Adipose tissue (tissue), 3 donors: ENCODE data around the gene COL12A1. TPM values are rescaled to one million over a fixed set of nuclear protein-coding genes. Genes with fewer than 3 reads are reported as not detected.

ENCODE experiments used
- H3K27ac ChIP-seq: one replicate; pipeline ENCODE4 v1.5.1; 2013; ENCODE audit warnings: low read depth, low read length
- WGBS, 3 donors: extraction: QIAGEN DNeasy Blood & Tissue Kit; methylation state at CpG; one replicate each; pipeline ENCODE4 v1.1.7; 2013; 5-methylcytosine and 5-hydroxymethylcytosine counted together
- polyA plus RNA-seq, 3 donors: library from polyadenylated mRNA; stranded (reverse); fragments of 200-250 nt; gene quantifications; one replicate each; pipeline ENCODE4 v1.2.3, GENCODE V29; 2013
- donor health status: healthy with polysubstance abuse.
- donor health status: Bipolar disorder and iron deficiency.
- donor health status: healthy.

The COL12A1 gene
- polyA plus RNA-seq, 3 donors = 4.2 to 55.7 (median 21.0) TPM

DNA sequence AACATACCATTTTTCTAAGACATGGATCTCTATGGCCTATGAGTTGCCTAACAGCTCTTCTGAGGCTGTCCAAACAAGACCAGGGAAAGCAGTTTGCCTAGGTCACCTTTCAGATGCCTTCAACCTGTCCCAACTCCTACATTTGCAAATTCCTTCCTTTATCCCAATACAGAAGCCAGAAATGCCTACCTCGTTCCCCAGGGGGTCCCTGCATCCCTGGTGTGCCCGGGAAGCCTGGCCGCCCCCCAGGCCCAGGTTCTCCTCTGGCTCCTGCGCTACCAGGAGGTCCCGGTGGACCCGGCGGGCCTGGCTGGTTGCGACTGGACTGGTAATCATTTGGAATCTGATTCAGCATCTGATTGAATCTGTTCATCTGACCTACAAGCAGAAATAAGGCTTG, 115.9 kb downstream of the COL12A1 start:
- WGBS, 3 donors = 85 to 90% (median 88%) methylated on average over 8 of the region's 8 CpGs

DNA sequence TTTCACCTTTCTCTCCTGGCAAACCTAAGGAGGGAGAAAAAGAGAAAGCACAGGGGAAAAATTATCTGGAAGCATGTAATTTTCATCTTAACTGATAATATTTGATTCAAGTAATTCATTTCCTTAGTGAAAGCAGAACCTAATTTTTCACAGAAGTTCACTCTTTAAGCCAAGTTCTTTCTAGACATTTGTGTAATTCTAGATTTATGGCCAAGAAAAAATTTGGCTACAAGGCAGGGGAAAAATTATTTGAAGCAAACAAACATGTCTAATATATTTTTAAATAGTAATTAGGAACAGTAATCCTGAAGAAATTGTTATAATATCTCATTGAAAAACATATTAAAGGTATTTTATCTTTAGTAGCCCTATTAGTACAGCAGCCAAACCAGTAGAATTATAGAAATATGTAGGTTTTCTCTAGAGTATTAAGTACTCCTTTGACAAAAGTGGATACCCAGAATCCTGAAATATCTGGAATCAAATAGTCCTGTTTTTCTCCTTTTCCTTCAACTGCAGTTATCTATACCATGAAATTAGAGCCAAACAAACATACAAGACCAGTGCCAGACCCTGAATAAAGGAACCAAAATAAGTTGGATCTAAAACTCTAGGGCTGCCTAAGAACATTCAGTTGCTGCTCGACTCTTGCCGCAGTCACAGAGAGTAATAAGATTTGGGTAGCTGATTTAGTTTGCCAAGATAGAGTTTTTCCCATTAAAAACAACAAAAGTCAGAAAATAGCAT, 116.5 kb downstream of the COL12A1 start:
- H3K27ac ChIP-seq = no peak overlapping the region
- 78 to 91% (median 80%) methylated on average over 2 of the region's 2 CpGs for WGBS, 3 donors

More for the DNA sequence above, 115.9 kb downstream of the COL12A1 start:
- no peak overlapping the region for H3K27ac ChIP-seq

DNA sequence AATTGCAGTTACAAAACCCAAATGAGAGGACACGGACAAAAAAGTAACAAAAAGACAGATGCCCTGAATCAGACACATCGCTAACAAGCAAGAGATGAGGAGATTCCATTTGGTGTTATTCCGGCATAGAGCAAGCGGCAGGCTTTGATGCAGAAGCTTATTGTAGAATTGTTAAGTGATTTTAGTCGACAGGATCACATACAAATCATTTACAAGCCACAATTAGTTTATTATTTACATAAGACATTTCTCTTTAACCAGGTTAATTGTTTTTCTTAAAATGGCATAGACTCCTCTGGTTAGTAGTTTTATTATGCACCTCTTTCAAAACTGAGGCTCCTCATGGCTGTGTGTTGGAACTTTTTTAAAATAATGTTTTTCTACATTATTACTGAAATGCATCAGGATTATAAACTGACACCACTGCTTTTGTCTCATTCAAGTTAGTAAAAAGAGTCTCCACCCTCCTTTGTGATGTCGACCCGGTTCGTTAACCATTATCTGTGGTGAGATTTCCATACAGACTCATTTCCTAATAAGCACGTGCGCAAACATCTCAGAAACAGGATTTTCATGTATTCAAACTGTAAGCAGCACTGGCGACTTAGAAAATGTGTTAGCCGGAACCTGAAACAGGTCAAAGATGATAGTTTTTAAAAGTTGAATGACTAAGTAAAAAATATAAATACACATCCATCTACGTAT, 119.8 kb downstream of the COL12A1 start:
- H3K27ac ChIP-seq = no peak overlapping the region

DNA sequence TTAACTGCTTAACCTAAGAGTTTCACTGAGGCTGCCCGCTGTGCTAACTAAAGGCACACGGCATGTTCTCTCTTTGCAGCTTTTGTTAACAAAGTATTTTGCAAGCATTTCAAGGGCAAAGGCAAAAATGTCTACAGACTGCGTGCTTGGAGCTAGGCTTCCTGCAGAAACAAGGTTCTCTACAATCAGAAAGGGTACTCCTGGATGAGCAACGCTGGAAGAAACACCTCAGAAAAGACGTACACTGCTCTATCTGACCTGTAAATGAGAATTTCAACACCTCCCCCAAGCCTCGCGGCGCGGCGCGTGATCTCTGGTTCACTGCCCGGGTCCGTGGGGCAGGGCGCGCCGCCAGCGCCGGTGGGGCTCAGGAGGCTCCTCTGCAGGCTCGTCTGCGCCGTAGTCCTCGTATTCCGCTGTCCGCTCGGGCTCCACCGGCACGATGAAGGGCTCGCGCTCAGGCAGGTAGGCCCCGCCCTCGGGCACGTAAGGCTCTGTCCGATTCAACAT, 120.9 kb downstream of the COL12A1 start:
- no peak overlapping the region for H3K27ac ChIP-seq
- 13 to 36% (median 31%) methylated on average over 33 of the region's 33 CpGs for WGBS, 3 donors

More for the DNA sequence above, 119.8 kb downstream of the COL12A1 start:
- 88 to 92% (median 90%) methylated on average over 13 of the region's 13 CpGs for WGBS, 3 donors

DNA sequence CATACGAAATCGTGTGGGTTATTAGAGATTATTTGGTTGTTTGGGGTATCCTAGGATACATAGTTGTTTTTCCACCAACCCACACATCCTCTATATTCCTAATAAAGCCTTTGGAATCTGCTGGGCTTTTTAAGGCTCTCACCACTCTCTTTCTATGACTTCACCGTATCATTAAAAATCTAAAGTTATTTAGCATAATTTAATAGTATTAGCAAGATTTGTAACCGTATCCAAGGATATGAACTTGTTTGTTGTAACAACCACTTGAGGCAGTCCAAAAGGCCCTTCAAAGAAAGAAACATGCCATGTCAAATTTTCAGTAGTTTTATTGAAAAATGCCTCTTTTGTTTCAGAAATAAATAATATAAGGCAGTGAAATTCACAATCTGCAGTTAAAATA, 121.8 kb downstream of the COL12A1 start:
- WGBS, 3 donors = 63 to 86% (median 71%) methylated on average over 4 of the region's 4 CpGs
- no peak overlapping the region for H3K27ac ChIP-seq

DNA sequence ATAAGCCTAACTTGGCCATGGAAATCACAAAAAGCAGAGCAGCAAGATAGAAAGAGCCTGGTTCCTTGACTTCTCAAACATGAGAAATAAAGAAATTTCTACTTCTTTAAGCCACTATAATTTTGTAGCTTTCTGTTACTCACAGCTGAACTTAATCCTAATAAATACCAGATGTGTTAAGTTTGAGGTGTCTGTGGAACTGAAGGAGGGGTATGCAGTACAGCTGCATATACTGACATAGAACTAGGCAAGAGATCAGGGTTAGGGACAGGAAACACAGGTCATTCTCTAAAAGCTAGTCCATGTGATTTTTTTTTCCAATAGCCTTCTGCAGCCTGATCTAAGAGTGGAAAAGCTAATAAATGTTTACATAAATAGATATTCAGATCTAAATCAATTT, 123.9 kb downstream of the COL12A1 start:
- H3K27ac ChIP-seq = no peak overlapping the region

DNA sequence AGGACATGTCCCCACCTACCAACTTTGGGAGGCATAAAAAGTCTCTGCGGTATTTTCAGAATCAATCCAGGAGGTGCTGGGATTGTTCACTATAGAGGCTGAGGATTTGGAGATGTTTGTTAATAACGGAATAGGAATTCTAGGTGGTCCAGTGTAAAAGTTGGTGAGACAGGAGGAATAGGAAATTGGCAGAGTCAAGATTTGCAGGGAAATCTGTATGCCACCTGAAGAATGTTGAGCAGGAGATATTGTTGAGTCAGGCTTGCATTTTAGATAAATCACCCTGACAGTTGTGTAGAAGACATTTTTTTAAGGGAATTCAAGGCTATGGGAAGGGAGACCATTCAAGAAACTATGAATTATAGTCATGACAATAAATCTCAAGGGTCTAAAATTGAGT, 124.8 kb downstream of the COL12A1 start:
- H3K27ac ChIP-seq = no peak overlapping the region
- 94 to 100% (median 94%) methylated on average over 2 of the region's 2 CpGs for WGBS, 3 donors

DNA sequence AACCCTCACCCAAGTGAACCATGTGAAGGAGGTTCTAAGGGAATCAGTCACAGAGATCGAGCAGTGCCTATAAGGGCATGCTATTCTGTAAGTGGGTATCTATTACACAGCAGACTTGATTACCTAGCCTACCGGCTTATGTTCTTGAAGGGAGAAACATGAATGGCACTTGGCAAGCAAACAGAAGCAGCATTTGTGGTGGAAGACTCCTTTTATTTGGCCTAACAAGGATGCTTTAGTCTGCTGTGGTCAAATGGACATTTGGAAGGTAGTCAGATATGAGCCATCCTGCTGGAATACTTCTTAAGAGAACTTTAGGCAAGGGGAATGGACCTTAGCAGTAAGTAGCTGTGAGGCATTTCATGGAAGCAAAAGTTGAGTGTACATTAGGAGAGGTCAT, 126.3 kb downstream of the COL12A1 start:
- no peak overlapping the region for H3K27ac ChIP-seq
- WGBS, 3 donors = 81 to 92% (median 90%) methylated on average over 2 of the region's 2 CpGs

DNA sequence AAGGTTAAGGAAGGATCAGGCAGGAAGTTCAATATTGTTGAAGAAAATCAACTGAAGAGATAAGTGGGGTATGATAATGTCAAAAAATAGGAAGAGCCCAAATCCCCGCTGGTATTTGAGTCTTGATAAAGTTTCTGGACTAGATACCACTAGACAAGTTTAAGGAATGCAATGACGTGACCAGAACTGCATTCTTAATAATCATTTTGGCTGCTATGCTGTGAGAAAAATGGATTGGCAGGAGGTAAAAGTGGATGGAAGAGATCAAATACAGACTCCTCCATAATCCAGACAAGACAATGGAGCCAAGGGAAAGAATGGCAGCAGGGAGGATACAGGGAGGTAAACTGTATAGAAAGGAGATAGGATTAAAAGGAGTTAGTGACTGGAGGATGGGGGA, 128.2 kb downstream of the COL12A1 start:
- WGBS, 3 donors = 59 to 68% (median 64%) methylated on average over 2 of the region's 2 CpGs
- no peak overlapping the region for H3K27ac ChIP-seq

DNA sequence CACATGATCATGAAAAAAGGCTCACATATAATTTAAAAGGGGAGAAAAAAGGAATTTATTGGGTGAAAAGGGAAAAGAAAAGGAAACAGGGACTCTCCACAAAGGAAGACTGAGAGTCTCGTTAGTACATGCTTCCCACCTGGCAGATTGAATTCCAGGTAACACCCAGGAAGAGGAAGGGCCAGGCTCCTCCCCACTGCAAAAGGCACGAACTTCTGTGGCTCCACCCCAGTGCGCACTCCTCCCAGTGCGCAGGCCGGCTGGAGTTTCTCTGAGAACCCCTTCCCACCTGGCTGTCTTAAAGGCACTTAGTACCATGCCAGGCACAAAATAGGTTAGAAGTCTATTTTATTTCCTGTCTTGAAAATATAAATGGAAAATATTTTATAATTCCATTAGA, 129.8 kb downstream of the COL12A1 start:
- WGBS, 3 donors = 85 to 90% (median 88%) methylated on average over 5 of the region's 5 CpGs
- no peak overlapping the region for H3K27ac ChIP-seq

DNA sequence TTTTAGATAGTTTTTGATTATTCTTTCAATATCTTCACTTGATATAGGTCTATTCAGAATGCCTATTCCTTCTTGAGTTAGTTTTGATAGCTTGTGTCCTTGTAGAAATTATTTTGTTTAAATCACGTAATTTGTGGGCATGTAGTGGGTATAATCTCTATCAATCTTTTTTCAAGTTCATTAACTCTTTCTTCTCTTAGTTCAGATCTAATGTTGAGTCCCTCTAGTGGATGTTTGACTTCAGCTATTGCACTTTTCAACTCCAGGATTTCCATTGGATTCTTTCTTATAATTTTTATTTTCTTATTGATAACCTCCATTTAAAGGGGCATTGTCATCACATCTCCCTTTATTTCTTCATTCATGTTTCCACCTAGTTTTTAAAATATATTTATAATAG, 135.6 kb downstream of the COL12A1 start:
- H3K27ac ChIP-seq = no peak overlapping the region
- 84 to 91% (median 87%) methylated on average over 1 of the region's 1 CpG for WGBS, 3 donors

DNA sequence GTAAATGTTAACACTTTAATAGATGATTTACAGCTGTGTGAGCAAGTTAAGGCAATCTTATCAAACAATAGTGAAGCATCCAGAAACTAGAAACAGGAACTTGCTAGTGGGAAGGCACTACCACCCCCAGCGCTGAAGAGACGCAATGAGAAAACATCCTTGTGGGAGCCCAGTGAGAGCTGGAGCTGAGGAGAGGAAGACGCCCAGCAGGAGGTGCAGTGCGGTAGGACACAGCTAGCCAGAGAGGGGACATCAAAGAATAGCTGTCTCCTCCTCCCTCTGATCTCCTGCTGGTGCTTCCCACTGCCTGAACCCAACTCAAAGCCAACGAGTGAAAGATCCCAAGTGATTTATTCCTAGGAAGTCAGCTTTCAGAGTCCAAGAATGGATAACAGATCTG, 140.3 kb downstream of the COL12A1 start:
- 35 to 36% (median 36%) methylated on average over 5 of the region's 5 CpGs for WGBS, 3 donors
- no peak overlapping the region for H3K27ac ChIP-seq

DNA sequence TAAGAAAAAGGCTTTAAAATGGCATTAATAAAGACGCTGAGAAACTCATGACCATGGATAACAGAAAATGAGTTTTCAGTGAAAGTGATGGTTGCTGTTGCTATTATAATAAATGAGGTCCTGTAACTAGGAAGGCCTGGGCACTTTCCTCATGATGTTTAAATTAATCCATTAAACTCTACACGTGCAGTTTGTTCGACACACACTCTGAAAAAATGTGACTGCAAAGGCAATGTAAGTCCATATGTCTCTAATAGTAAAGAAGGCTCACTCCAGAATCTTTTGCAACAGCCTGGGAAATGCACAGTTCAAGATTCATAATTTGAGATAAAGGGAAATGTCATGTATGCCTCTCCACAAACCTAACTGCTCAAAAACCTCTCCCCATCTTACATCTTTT, 153.4 kb downstream of the COL12A1 start:
- 74 to 92% (median 78%) methylated on average over 3 of the region's 3 CpGs for WGBS, 3 donors
- no peak overlapping the region for H3K27ac ChIP-seq

DNA sequence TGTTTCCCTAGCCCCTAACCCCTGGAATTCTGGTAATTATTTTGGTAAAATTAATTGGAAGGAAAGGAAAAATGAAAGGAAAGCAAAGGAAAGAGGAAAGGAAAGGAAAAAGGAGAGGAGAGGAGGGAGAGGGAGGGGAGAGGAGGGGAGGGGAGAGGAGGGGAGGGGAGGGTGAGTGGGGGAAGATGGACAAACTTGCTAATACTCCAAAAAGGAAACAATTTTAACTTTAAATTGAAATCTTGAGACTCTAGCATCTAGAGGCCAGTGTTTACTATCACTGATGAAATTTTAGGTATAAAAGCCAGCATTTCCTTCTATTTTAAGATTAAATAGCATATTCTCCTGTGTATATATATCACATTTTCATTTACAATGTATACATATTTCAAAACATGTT, 156.5 kb downstream of the COL12A1 start:
- no peak overlapping the region for H3K27ac ChIP-seq

DNA sequence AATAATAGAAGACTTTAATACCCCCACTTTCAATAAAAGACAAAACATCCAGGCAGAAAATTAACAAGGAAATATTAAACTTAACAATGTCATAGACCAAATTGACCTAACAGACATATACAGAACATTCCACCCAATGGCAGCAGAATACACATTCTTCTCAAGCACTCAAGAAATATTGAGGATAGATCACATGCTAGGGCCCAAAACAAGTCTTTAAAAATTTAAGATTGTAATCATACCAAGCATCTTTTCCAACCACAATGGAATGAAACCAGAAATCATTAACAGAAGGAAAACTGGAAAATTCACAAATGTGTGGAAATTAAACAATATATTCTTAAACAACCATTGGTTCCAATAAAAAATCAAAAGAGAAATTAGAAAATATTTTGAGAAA, 161.0 kb downstream of the COL12A1 start:
- no peak overlapping the region for H3K27ac ChIP-seq

DNA sequence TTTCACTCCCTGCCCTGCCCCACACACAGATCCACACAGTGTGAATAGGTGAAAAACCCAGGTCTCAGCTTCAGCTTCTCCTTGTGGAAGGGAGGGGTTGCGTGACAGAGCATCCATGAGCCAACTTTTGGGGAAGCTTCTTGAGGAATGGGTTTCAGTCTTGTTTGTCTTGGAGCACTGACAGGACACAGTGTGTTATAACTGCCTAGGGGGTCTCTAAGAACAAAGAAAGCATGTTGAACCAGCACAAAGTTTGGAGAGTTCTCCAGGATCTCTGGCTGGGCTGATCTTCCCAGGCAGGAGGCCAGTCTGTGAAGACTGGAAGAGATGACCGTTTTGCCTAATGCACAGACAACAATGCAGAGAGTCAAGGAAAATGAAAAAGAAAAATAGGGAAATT, 164.5 kb downstream of the COL12A1 start:
- H3K27ac ChIP-seq = no peak overlapping the region
- WGBS, 3 donors = 42 to 85% (median 66%) methylated on average over 2 of the region's 2 CpGs
